ENCODE measurements around the gene UBE2E2. TPM values are rescaled to one million over a fixed set of nuclear protein-coding genes. Genes with fewer than 3 reads are reported as not detected.

Gene UBE2E2
- total RNA-seq, 1 donor from 2014 or later, result 89.8 TPM

GRCh38 chr3:23566499-23566898 lies 363.4 kb downstream of the UBE2E2 start:
- H3K27me3 ChIP-seq, result no peaks in the 10 kb centered on the region
- DNase-seq (ENCODE audit: low spot score), result no peak
- H3K4me3 Mint-ChIP-seq, result no peak overlapping the region
- H3K27ac ChIP-seq, result peak overlapping the region; percentile 92
- H3K9ac ChIP-seq, result no peak overlapping the region
- H3K9me3 ChIP-seq (ENCODE audit: low read depth), result no peaks in the 10 kb centered on the region
- H3K79me2 ChIP-seq (ENCODE audit: low read depth), result no peaks in the 10 kb centered on the region
- peaks cover 24% of the 10 kb centered on the region for H3K4me1 Mint-ChIP-seq
- peaks cover 25% of the 10 kb centered on the region for H3F3A ChIP-seq (ENCODE audit: low read depth)
- peaks cover 5% of the 10 kb centered on the region for H3K9me3 Mint-ChIP-seq
- no peak overlapping the region for H3K27ac Mint-ChIP-seq
- no peak overlapping the region for H2AFZ ChIP-seq (replicated peaks)
- H3K4me3 ChIP-seq, result no peak overlapping the region
- no peak for TF ChIP-seq EZH2 (IDR thresholded peaks at IDR 0.05)
- TF ChIP-seq CTCF (IDR thresholded peaks at IDR 0.05), result no peak
- TF ChIP-seq EZH2phosphoT487 (IDR thresholded peaks at IDR 0.05), result no peak
- peaks cover 32% of the 10 kb centered on the region for H3K4me1 ChIP-seq
- H3K4me2 ChIP-seq, result no peak overlapping the region
- H3K27me3 Mint-ChIP-seq (ENCODE audit: insufficient read depth, low read depth), result peaks cover 4% of the 10 kb centered on the region
- no peaks in the 10 kb centered on the region for H3K36me3 Mint-ChIP-seq
- H4K20me1 ChIP-seq (ENCODE audit: low read depth), result no peaks in the 10 kb centered on the region
- no peaks in the 10 kb centered on the region for H3K36me3 ChIP-seq

GRCh38 chr3:23567917-23568316 lies 364.8 kb downstream of the UBE2E2 start:
- Mint-ChIP-seq H3K27me3 (ENCODE audit: insufficient read depth, low read depth) (peaks cover 4% of the 10 kb centered on the region), H3K9me3 (peaks cover 8% of the 10 kb centered on the region), H3K27ac (no peak overlapping the region), H3K36me3 (no peaks in the 10 kb centered on the region), H3K4me3 (no peak overlapping the region), H3K4me1 (peaks cover 24% of the 10 kb centered on the region)
- no peak overlapping the region for H3K27ac ChIP-seq
- H3K4me2 ChIP-seq, result no peak overlapping the region
- no peak for DNase-seq (ENCODE audit: low spot score)
- no peaks in the 10 kb centered on the region for H3K79me2 ChIP-seq (ENCODE audit: low read depth)
- no peak overlapping the region for H3K4me3 ChIP-seq
- H3K9ac ChIP-seq, result no peak overlapping the region
- no peaks in the 10 kb centered on the region for H4K20me1 ChIP-seq (ENCODE audit: low read depth)
- peaks cover 25% of the 10 kb centered on the region for H3F3A ChIP-seq (ENCODE audit: low read depth)
- no peaks in the 10 kb centered on the region for H3K36me3 ChIP-seq
- H2AFZ ChIP-seq (replicated peaks), result no peak overlapping the region
- peaks cover 41% of the 10 kb centered on the region for H3K4me1 ChIP-seq
- no peak for TF ChIP-seq EZH2 (IDR thresholded peaks at IDR 0.05)
- TF ChIP-seq CTCF (IDR thresholded peaks at IDR 0.05), result no peak
- no peak for TF ChIP-seq EZH2phosphoT487 (IDR thresholded peaks at IDR 0.05)
- no peaks in the 10 kb centered on the region for H3K9me3 ChIP-seq (ENCODE audit: low read depth)
- no peaks in the 10 kb centered on the region for H3K27me3 ChIP-seq

GRCh38 chr3:23573827-23574226 lies 370.7 kb downstream of the UBE2E2 start:
- DNase-seq (ENCODE audit: low spot score), result no peak
- Mint-ChIP-seq H3K4me3 (no peak overlapping the region), H3K27me3 (ENCODE audit: insufficient read depth, low read depth) (no peaks in the 10 kb centered on the region), H3K4me1 (no peaks in the 10 kb centered on the region), H3K36me3 (no peaks in the 10 kb centered on the region), H3K27ac (no peak overlapping the region), H3K9me3 (peaks cover 13% of the 10 kb centered on the region)
- Histone ChIP-seq H3K4me3 (no peak overlapping the region), H2AFZ (replicated peaks) (no peak overlapping the region), H3K9me3 (ENCODE audit: low read depth) (no peaks in the 10 kb centered on the region), H4K20me1 (ENCODE audit: low read depth) (no peaks in the 10 kb centered on the region), H3F3A (ENCODE audit: low read depth) (no peaks in the 10 kb centered on the region), H3K9ac (no peak overlapping the region), H3K27me3 (no peaks in the 10 kb centered on the region), H3K27ac (no peak overlapping the region), H3K36me3 (no peaks in the 10 kb centered on the region), H3K4me1 (peaks cover 9% of the 10 kb centered on the region), H3K79me2 (ENCODE audit: low read depth) (no peaks in the 10 kb centered on the region), H3K4me2 (no peak overlapping the region)
- TF ChIP-seq EZH2phosphoT487 (IDR thresholded peaks at IDR 0.05) (no peak), CTCF (IDR thresholded peaks at IDR 0.05) (no peak), EZH2 (IDR thresholded peaks at IDR 0.05) (no peak)
